Superior temporal gyrus (tissue), 1 donor: Measurements from ENCODE around the gene DUS1L.
A peak's percentile ranks its signal among the peaks of the same experiment; 100 is the strongest.

Source experiments
- DNase-seq: peaks from one replicate; pipeline ENCODE4 v3.0.0-alpha.2; 2016; ENCODE audit errors: extremely low spot score

Gene DUS1L

GRCh38 chr17:82055023-82055964 lies 10.3 kb downstream of the DUS1L start:
- no peak for DNase-seq

- DNase-seq, result no peak
Observed at GRCh38 chr17:82054351-82055022, 11.1 kb downstream of the DUS1L start.

- no peak for DNase-seq
Observed at GRCh38 chr17:82053556-82054263, 11.9 kb downstream of the DUS1L start.

- DNase-seq, result no peak
Observed at GRCh38 chr17:82053130-82053529, 12.5 kb downstream of the DUS1L start.

GRCh38 chr17:82052638-82053059 lies 13.0 kb downstream of the DUS1L start:
- DNase-seq, result no peak

GRCh38 chr17:82051776-82052637 lies 13.6 kb downstream of the DUS1L start, which contains the start of the genes GPS1 and RFNG:
Gene GPS1, plus strand, starts transcription at chr17:82051898. Its CDS starts 34 bp downstream, at chr17:82051932.
Gene RFNG, minus strand, starts transcription at chr17:82051811. Its CDS starts 45 bp downstream, at chr17:82051766.
- peak; percentile 61 for DNase-seq

- no peak for DNase-seq
Observed at GRCh38 chr17:82050761-82051641, 14.6 kb downstream of the DUS1L start.

GRCh38 chr17:82050152-82050760 lies 15.3 kb downstream of the DUS1L start:
- DNase-seq, result no peak

GRCh38 chr17:82049521-82049971 lies 16.1 kb downstream of the DUS1L start:
- no peak for DNase-seq

GRCh38 chr17:82049106-82049505 lies 16.5 kb downstream of the DUS1L start:
- DNase-seq, result no peak

- DNase-seq, result no peak
Observed at GRCh38 chr17:82048571-82048971, 17.0 kb downstream of the DUS1L start.

GRCh38 chr17:82047914-82048570 lies 17.6 kb downstream of the DUS1L start:
- DNase-seq, result no peak

- DNase-seq, result no peak
Observed at GRCh38 chr17:82047379-82047778, 18.2 kb downstream of the DUS1L start.

GRCh38 chr17:82046903-82047302 lies 18.7 kb downstream of the DUS1L start:
- no peak for DNase-seq

GRCh38 chr17:82045936-82046484 lies 19.6 kb downstream of the DUS1L start:
- DNase-seq, result no peak

- DNase-seq, result no peak
Observed at GRCh38 chr17:82043507-82043906, 22.1 kb downstream of the DUS1L start.

GRCh38 chr17:82042649-82043048 lies 23.0 kb downstream of the DUS1L start:
- DNase-seq, result no peak

- no peak for DNase-seq
Observed at GRCh38 chr17:82041144-82041814, 24.3 kb downstream of the DUS1L start.
